ENCODE data around the gene NXPH3. TPM values are rescaled to one million over a fixed set of nuclear protein-coding genes. Genes with fewer than 3 reads are reported as not detected.

The NXPH3 gene
- total RNA-seq, 1 experiment from 2014 or later = 0.10 TPM

GRCh38 chr17:49618028-49618611, 42.4 kb downstream of the NXPH3 start (continued):
- TF ChIP-seq POLR2AphosphoS5 (IDR thresholded peaks at IDR 0.05; ENCODE audit: low read depth, low read length) (no peak), ATF3 (IDR thresholded peaks at IDR 0.05) (no peak), ZFX (IDR thresholded peaks at IDR 0.05) (no peak), RAD21 (IDR thresholded peaks at IDR 0.05; ENCODE audit: low read depth) (no peak), SIN3A (IDR thresholded peaks at IDR 0.05; ENCODE audit: low read depth) (no peak), SRF (IDR thresholded peaks at IDR 0.05; ENCODE audit: low read depth) (no peak)

GRCh38 chr17:49621420-49621819, 45.7 kb downstream of the NXPH3 start:
- POLR2A ChIA-PET = no interaction called here
- Histone ChIP-seq H3K27ac (ENCODE audit: low read depth, low read length) (no peak overlapping the region), H3K36me3 (ENCODE audit: control insufficient read depth in 1 of 2, insufficient read depth in 2 of 2, low read length in 2 of 2) (peaks cover 30 to 34% of the 10 kb centered on the region in 2 experiments; a peak in 3 of 4 replicates), H3K9ac (ENCODE audit: low read length) (no peak overlapping the region), H3K9me2 (ENCODE audit: insufficient read depth) (no peaks in the 10 kb centered on the region), H2AFZ (ENCODE audit: low read depth, low read length, poor library complexity, severe bottlenecking) (no peak overlapping the region), H3K9me3 (ENCODE audit: control insufficient read depth in 1 of 2, insufficient read depth in 1 of 2, low read depth in 1 of 2, low read length in 2 of 2) (no peaks in the 10 kb centered on the region), H3K4me2 (ENCODE audit: low read length) (no peak overlapping the region), H3K27me3 (ENCODE audit: insufficient read depth, low read length) (no peaks in the 10 kb centered on the region), H3K4me1 (ENCODE audit: control insufficient read depth in 1 of 2, insufficient read depth in 2 of 2, low read length in 2 of 2) (no peaks in the 10 kb centered on the region), H3K4me3 (replicated peaks in 1 of 2; ENCODE audit: low read depth in 1 of 2, low read length in 2 of 2) (no peak overlapping the region), H4K20me1 (ENCODE audit: insufficient read depth) (no peaks in the 10 kb centered on the region; the same call in 1 of the 2 replicates), H3K79me2 (ENCODE audit: insufficient read depth, low read length) (peaks cover 21% of the 10 kb centered on the region)
- ATAC-seq = no peak
- CTCF ChIA-PET = interaction anchor here (0.5 kb wide), 1 partner anchor 254 kb away, joined by 3 read pairs; no protein-coding TSS in a partner anchor
- RAD21 ChIA-PET (ENCODE audit: low non-redundant PET in 1 of 2, low total read pairs in 2 of 2, uncharacterized antibody in 2 of 2, unreplicated experiment in 2 of 2) = no interaction called here
- intact Hi-C loops (cut with micrococcal nuclease) = no loop called here
- no peak for DNase-seq (ENCODE audit: low read depth, low spot score)
- no peak for TF ChIP-seq CBX3 (IDR thresholded peaks at IDR 0.05; ENCODE audit: low read depth)
- no peak for TF ChIP-seq RAD21 (IDR thresholded peaks at IDR 0.05; ENCODE audit: low read depth)
- TF ChIP-seq JUND (IDR thresholded peaks at IDR 0.05) = no peak
- TF ChIP-seq FOSL1 (IDR thresholded peaks at IDR 0.05; ENCODE audit: low read depth) = no peak
- no peak for TF ChIP-seq SRF (IDR thresholded peaks at IDR 0.05; ENCODE audit: low read depth)
- TF ChIP-seq ZFX (IDR thresholded peaks at IDR 0.05) = no peak
- TF ChIP-seq SIN3A (IDR thresholded peaks at IDR 0.05; ENCODE audit: low read depth) = no peak
- TF ChIP-seq EGR1 (IDR thresholded peaks at IDR 0.05; ENCODE audit: low read depth) = no peak
- no peak for TF ChIP-seq CTCF (IDR thresholded peaks at IDR 0.05 in 2 of 3, conservative IDR thresholded peaks at IDR 0.05 in 1 of 3; ENCODE audit: borderline replicate concordance in 1 of 3, insufficient read depth in 1 of 3, low read depth in 2 of 3, low read length in 2 of 3)
- no peak for TF ChIP-seq EZH2 (IDR thresholded peaks at IDR 0.05)
- TF ChIP-seq ELF1 (IDR thresholded peaks at IDR 0.05; ENCODE audit: borderline replicate concordance, low read depth) = no peak
- TF ChIP-seq ATF3 (IDR thresholded peaks at IDR 0.05) = no peak
- no TSS peak for BruUV-seq (replicated peaks)

Measured in HCT116 (cell line).